SU-DHL-6 (cell line): Measurements from ENCODE around the gene STXBP5L.

ENCODE experiments used
- EZH2phosphoT487 ChIP-seq: fragments of 200-600 bp; sonication (generic), shearing (Covaris generic); conservative IDR thresholded peaks from 2 replicates; pipeline ENCODE4 v1.6.1; 2018; ENCODE audit warnings: mild to moderate bottlenecking, antibody characterized with exemption, low read length, moderate library complexity, mixed read lengths
- TF ChIP-seq, protein P1 (sequence below): fragments of 200-600 bp; sonication (generic); IDR thresholded peaks from one replicate; pipeline ENCODE4 v1.5.1; 2017; ENCODE audit warnings: antibody characterized with exemption, mild to moderate bottlenecking, low read length, moderate library complexity; ENCODE audit not compliant: insufficient read depth, poor library complexity, severe bottlenecking

DNA sequence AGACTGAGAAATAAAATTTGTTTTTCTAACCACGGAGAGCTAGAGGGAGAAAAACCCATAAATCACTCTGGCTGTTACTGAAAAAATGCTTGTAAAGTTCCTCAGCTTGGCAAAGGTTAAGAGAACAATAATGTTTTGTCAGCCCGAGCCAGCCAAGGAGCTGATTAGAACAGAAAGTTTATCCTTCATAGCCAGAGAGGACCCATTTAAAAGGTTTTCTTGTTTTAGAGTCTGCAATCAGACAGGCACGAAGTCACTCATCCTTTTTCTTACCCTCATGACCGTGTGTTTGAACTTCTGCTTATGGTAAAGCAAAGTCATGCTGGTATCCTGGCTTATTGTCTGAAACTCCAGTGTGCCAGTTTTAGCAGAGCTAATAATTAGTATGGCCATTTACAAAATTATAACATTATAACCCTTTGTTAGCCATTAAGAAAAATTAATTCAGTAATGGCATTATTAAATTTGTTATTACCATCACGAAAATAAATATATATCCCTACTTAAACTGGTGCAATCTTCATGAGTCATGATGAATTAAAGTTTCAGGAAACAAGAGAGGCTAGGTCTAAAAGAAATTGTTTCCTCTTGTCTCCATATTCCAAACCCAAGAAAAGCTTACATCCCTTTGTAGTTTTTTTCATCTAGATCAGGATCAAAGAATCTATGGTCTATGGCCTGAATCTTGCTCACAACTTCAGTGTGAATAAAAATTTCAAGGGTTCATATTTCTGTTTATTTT, 13.5 kb upstream of the STXBP5L start:
- TF ChIP-seq, protein P1, sequence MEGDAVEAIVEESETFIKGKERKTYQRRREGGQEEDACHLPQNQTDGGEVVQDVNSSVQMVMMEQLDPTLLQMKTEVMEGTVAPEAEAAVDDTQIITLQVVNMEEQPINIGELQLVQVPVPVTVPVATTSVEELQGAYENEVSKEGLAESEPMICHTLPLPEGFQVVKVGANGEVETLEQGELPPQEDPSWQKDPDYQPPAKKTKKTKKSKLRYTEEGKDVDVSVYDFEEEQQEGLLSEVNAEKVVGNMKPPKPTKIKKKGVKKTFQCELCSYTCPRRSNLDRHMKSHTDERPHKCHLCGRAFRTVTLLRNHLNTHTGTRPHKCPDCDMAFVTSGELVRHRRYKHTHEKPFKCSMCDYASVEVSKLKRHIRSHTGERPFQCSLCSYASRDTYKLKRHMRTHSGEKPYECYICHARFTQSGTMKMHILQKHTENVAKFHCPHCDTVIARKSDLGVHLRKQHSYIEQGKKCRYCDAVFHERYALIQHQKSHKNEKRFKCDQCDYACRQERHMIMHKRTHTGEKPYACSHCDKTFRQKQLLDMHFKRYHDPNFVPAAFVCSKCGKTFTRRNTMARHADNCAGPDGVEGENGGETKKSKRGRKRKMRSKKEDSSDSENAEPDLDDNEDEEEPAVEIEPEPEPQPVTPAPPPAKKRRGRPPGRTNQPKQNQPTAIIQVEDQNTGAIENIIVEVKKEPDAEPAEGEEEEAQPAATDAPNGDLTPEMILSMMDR: no peak
- no peak for TF ChIP-seq EZH2phosphoT487
